Stimulated activated CD4-positive, alpha-beta T cell treated with anti-CD3 and anti-CD28 coated beads, Interleukin-2, amount 100 ng/mL, for 48 hours (primary cell): ENCODE data around the gene SPACA7.
"Not testable (repeated sequence)": the region's sequence is repeated elsewhere in the genome, so short reads cannot be mapped to it uniquely, and the experiment has no call there.

Source experiments
- DNase-seq, 2 donors: peaks; one replicate each; pipeline ENCODE4 v3.0.0-alpha.2; 2020

The SPACA7 gene

GRCh38 chr13:112431734-112432133 is 55.6 kb downstream of the SPACA7 start:
- no peak for DNase-seq

- not testable (repeated sequence) for DNase-seq
Observed at GRCh38 chr13:112432734-112433133, 56.6 kb downstream of the SPACA7 start.

DNA sequence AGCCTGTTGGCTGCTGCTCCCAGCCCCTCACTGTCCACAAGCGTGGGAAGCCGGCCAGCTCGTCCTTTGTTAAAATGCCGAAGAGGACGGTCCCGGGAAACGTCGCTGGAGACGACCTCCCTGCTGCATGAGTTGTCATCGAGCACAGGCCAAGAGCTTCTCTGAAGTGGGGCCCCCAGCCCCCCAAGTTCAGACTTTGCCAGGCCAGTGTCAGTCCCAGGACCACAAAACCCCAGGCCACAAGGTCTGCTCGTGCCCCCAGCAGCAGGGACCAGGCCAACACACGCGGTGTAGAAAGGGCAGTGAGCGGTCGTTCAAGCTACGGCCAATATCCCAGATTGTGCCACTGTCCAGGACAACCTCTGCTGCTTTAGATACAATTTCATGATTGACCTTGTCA is 57.4 kb downstream of the SPACA7 start:
- DNase-seq = not testable (repeated sequence)

GRCh38 chr13:112434032-112434431 is 57.9 kb downstream of the SPACA7 start:
- DNase-seq = no peak

GRCh38 chr13:112434937-112435523 is 58.9 kb downstream of the SPACA7 start:
- DNase-seq = no peak

DNA sequence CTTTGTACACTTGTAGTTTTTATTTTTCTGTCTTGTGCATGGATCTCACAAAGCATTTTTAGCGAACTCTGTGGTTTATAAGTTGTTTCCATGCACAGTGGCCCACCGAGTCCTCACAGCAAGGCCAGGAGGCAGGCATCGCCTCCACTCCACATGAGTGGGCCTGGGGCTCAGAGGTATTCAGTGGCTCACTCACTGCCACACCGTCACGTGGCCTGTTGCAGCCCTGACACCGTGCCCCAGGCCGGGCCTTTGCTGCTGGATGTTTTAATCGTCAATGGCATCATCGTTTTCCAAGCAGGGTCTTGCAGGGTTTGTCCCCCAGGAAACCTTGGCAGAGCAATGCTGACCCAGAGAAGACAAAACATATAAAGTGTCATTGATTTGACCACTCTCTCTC is 59.8 kb downstream of the SPACA7 start:
- DNase-seq = no peak

- DNase-seq = no peak
Observed at GRCh38 chr13:112438094-112438493, 61.9 kb downstream of the SPACA7 start.

DNA sequence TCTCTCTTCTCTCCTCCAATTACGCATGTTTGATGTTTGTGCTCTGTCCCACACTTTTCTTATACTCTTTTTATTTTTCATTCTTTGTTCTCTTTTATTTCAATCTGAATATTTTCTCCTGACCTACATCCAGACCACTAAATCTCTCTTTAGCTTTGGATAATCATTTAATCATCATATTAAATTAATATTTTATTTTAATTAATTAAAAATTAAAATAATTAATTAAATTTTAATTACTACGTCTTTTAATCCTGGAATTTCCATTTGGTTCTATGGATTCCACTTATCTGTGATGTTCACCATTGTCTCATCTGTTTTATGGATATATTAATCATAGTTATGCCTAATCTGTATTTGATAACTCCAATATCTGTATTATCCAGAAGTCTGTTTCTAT is 62.4 kb downstream of the SPACA7 start:
- DNase-seq = no peak

DNA sequence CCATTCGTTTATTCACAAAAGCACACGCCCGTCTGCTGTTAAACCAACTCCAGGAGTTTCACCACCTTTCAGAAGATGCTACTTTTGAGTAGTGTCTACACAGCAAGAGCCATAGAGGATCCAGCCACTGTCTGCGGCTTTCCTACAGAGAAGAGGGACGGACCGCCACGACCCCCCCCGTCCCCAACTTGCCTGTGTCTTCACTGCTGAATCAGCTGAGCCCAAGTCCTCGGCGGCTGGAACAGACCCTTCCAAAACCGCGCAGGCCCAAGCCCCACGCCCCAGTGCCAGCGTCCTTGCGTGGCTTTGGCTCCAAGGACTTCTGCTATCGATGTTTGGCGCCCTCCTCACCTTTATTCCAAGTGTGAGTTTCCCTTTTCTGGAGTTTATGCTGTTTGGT is 65.1 kb downstream of the SPACA7 start:
- DNase-seq = no peak

DNA sequence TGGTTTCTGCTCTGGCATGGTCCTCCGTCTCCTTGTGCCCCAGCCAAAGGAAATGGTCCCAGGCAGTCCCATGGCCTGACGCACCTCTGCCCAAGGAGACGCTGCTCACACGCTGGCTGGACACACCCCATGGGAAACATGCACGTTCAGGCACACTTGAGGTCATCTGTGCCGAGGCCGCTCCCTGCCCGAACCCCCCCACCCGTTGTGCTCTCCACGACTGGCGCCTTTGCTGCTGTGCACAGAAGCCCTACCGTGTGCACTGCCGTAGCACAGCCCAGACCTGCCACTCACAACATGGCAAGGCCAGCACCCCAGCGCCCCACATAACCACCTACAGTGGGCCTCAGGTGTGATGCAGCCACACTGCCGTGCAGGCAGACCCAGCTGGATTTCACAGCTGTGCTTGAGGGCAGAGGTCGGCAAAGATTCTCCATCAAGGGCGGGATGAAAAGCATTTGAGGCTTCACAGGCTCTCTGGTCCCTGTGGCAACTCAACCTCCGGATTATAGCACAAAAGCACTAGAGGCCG is 65.7 kb downstream of the SPACA7 start:
- DNase-seq = no peak

GRCh38 chr13:112442483-112443090 is 66.4 kb downstream of the SPACA7 start:
- DNase-seq = no peak

GRCh38 chr13:112443191-112443994 is 67.2 kb downstream of the SPACA7 start:
- no peak for DNase-seq

- DNase-seq = peak; percentile 65 to 72
Observed at GRCh38 chr13:112443995-112444311, 67.8 kb downstream of the SPACA7 start.

- no peak for DNase-seq
Observed at GRCh38 chr13:112444416-112445399, 68.6 kb downstream of the SPACA7 start.

GRCh38 chr13:112445411-112446271 is 69.5 kb downstream of the SPACA7 start:
- DNase-seq = no peak

DNA sequence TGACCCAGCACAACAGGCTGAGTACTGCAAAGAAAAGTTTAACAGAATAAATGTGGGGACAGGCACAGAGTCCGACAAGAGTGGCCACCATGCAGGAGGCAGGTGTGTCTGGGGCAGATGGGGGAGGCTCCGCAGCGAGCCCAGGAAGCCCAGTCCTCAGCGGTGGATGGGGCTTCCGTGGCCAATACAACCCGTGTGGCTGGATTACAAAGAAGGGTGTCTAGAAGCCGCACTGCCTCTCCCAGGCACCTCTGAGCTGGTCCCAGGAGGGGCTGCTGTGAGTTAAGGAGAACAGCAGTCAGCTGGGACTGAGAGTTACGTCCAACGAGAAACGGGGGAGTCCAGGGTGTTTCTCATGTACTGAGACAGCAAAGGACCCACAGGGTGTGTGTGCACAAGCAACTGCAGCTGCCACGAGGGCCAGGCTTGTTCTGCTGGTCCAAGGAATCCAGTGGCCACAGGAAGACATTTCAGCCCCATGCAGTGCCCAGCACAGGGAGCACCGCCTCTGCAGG is 70.2 kb downstream of the SPACA7 start:
- DNase-seq = no peak

DNA sequence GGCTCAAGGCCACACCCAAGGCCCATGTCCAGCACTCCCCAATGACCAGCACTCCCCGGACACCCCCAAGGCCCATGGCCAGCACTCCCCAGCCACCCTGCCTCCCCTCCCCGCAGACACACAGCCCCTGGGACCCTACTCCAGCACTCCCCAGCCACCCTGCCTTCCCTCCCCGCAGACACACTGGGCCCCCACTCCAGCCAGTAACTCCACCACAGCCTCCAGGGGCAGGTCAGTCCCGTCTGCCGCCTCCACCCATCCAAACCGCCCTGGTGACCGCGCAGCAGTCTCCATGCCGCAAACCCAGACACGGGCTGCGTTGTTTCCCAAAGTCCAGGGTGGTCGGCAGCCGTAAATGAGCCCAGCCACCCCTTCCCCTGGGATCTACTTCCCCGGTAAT is 70.7 kb downstream of the SPACA7 start:
- DNase-seq = no peak

GRCh38 chr13:112447306-112447705 is 71.2 kb downstream of the SPACA7 start:
- DNase-seq = no peak

GRCh38 chr13:112447761-112448603 is 71.8 kb downstream of the SPACA7 start:
- DNase-seq = no peak
